ENCODE measurements around the gene MUC22.
"Not testable (repeated sequence)": the region's sequence is repeated elsewhere in the genome, so short reads cannot be mapped to it uniquely, and the experiment has no call there.

Gene MUC22

DNA sequence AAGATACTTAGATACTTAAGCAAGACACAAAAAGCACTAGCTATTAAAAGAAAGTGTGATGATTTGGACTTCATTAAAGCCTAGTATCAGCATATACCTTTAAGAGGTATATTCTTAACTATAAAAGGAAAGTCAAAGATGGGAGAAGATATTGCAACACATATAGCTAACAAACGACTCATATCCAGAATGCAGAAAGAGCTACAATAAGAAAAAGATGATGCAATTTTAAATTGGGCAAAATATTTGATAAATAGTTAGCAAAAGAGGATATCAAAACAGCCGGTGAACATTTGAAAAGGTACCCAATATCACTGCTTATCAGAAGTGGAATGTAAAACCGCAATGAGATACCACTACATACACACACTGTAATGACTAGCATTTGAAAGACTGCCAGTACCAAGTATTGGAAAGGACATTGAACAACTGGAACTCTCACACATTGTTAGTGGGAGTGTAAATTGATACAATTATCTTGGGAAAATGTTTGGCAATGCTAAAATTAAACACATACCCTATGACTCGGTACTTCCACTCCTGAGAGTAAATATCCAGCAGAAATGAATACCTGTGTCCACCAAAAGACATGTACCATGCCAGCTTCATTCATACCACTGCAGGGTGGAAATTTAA is 25.7 kb downstream of the MUC22 start:
- Histone ChIP-seq H3K4me1 (ENCODE audit: control insufficient read depth, insufficient read depth, low read length) (no peaks in the 10 kb centered on the region), H3K36me3 (ENCODE audit: control insufficient read depth, insufficient read depth, low read length) (no peaks in the 10 kb centered on the region), H3K4me3 (ENCODE audit: insufficient read depth, low read depth, low read length) (no peak overlapping the region), H3K9me3 (ENCODE audit: control insufficient read depth, low read length) (no peaks in the 10 kb centered on the region), H3K27ac (ENCODE audit: insufficient read depth, low read depth, low read length, poor library complexity, severe bottlenecking) (no peak overlapping the region), H3K27me3 (ENCODE audit: control insufficient read depth, insufficient read depth, low read length, poor library complexity, severe bottlenecking) (no peaks in the 10 kb centered on the region)
- WGBS, 2 experiments, result 93 to 94% methylated on average over 2 to 4 of the region's 4 CpGs

DNA sequence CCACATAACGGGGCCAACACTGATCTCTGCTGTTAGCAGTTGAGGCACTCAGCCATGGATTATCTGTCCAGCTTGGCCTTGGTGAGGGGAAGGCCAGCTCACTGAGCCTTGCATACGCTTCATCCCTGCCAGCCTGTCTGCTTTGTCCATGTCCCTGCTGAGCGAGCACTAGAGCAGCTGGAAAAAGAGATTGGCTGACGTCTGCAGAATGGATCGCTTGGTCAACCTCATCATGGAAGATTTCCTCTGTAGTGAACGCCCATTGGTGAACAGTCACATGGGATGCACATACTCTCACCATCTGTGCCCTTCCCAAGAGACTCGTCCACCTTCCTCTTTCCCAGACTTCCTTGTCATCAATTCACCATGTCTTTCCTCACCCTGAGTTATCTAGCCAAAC is 26.9 kb downstream of the MUC22 start:
- WGBS, 2 experiments, result 90% methylated on average over 7 of the region's 7 CpGs
- H3K36me3 ChIP-seq (ENCODE audit: control insufficient read depth, insufficient read depth, low read length), result no peaks in the 10 kb centered on the region
- H3K27ac ChIP-seq (ENCODE audit: insufficient read depth, low read depth, low read length, poor library complexity, severe bottlenecking), result no peak overlapping the region

DNA sequence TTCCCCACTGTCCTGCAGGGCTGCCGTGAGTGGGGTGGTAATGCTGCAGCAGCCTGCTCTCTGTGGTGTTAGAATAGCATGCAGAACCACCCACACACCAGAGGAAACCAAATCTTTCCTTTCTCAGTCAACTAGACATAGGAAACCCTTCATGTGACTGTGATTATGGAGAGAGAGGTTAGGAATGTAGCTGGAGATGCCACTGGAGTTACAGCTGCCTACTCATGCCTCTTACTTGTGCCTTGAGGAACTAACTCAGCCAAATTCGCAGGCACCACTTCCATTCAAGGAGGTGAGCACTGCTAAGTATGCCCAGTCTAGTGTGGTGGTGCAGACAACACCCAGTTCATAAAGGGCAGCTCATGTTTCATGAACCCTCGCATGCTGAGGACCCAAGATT is 27.4 kb downstream of the MUC22 start:
- no peak overlapping the region for H3K27ac ChIP-seq (ENCODE audit: insufficient read depth, low read depth, low read length, poor library complexity, severe bottlenecking)
- H3K4me1 ChIP-seq (ENCODE audit: control insufficient read depth, insufficient read depth, low read length), result no peaks in the 10 kb centered on the region
- no peaks in the 10 kb centered on the region for H3K27me3 ChIP-seq (ENCODE audit: control insufficient read depth, insufficient read depth, low read length, poor library complexity, severe bottlenecking)
- H3K4me3 ChIP-seq (ENCODE audit: insufficient read depth, low read depth, low read length), result no peak overlapping the region
- no peaks in the 10 kb centered on the region for H3K9me3 ChIP-seq (ENCODE audit: control insufficient read depth, low read length)
- no peaks in the 10 kb centered on the region for H3K36me3 ChIP-seq (ENCODE audit: control insufficient read depth, insufficient read depth, low read length)
- WGBS, 2 experiments, result 77 to 81% methylated on average over 3 of the region's 3 CpGs

More for the DNA sequence above, 26.9 kb downstream of the MUC22 start:
- H3K4me3 ChIP-seq (ENCODE audit: insufficient read depth, low read depth, low read length), result no peak overlapping the region
- no peaks in the 10 kb centered on the region for H3K27me3 ChIP-seq (ENCODE audit: control insufficient read depth, insufficient read depth, low read length, poor library complexity, severe bottlenecking)
- H3K4me1 ChIP-seq (ENCODE audit: control insufficient read depth, insufficient read depth, low read length), result no peaks in the 10 kb centered on the region
- H3K9me3 ChIP-seq (ENCODE audit: control insufficient read depth, low read length), result no peaks in the 10 kb centered on the region

DNA sequence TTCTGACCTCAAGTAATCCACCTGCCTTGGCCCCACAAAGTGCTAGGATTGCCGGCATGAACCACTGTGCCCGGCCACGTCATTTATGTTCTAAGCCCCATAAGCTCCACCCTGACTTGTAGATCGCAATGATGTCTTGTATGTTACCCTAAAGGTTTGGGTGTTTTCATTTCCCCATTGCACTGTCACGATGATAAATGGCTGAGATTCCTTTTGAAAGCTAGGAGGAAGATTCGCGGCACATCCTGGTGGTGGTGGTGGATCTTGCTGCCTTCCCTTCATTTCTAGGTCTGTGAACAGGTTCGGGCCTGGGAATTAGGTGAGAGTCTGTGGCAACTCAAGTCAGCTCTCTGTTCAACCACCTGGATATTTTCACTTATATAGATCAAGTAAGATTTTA is 28.3 kb downstream of the MUC22 start:
- Histone ChIP-seq H3K27me3 (ENCODE audit: control insufficient read depth, insufficient read depth, low read length, poor library complexity, severe bottlenecking) (no peaks in the 10 kb centered on the region), H3K9me3 (ENCODE audit: control insufficient read depth, low read length) (no peaks in the 10 kb centered on the region), H3K27ac (ENCODE audit: insufficient read depth, low read depth, low read length, poor library complexity, severe bottlenecking) (no peak overlapping the region), H3K4me1 (ENCODE audit: control insufficient read depth, insufficient read depth, low read length) (no peaks in the 10 kb centered on the region), H3K36me3 (ENCODE audit: control insufficient read depth, insufficient read depth, low read length) (no peaks in the 10 kb centered on the region), H3K4me3 (ENCODE audit: insufficient read depth, low read depth, low read length) (no peak overlapping the region)
- WGBS, 2 experiments, result 95% methylated on average over 7 to 8 of the region's 8 CpGs

DNA sequence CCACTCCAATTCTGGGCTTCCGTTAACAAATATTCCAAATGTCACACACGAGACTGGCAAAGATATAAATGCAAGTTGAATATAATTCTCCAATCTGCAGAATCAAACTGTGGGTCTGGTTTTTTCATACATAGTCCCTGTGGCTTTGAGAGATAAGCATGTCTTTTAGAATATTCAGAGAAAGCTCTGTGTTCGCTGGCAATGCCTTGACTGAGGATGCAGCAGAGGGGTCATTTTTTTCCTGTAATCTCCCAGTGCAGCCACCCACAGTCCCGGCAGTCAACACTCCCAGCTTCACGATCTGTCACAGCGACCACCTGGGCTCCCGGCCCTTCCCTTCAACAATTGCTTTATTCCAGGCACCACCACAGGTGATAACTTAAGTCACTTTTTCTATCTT is 30.5 kb downstream of the MUC22 start:
- H3K4me1 ChIP-seq (ENCODE audit: control insufficient read depth, insufficient read depth, low read length), result no peaks in the 10 kb centered on the region
- 82 to 86% methylated on average over 7 of the region's 7 CpGs for WGBS, 2 experiments

DNA sequence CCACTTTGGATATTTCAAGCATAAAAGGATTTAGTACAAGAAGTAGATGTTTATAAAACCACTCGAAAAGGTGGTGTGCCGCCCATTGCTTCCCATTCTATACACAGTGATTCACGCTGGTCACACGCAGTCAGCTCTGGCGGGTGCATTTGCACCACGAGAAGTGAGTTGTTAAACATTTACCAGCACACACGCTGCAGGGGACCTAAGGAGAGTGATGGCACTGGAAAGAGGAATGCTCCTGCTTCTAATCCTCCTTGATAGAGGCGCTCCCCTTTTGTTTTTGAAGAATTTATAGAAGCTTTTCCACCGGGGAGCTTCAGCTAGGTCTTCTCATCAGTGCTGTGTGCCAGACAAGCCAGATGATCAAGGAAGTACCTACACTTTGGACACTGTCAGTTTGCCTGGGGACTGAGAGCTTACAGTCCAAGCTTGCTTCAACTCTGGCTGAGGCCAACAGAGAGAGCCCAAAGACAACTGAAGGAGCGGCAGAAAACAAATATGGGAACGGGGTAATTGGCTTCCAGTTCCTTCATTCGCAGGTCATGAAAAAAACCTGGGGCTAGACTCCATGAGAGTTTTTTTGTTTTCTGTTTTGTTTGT is 31.2 kb downstream of the MUC22 start:
- WGBS, 2 experiments, result 87 to 88% methylated on average over 12 of the region's 12 CpGs
- H3K4me1 ChIP-seq (ENCODE audit: control insufficient read depth, insufficient read depth, low read length), result no peaks in the 10 kb centered on the region
- H3K27me3 ChIP-seq (ENCODE audit: control insufficient read depth, insufficient read depth, low read length, poor library complexity, severe bottlenecking), result no peaks in the 10 kb centered on the region
- no peaks in the 10 kb centered on the region for H3K9me3 ChIP-seq (ENCODE audit: control insufficient read depth, low read length)
- H3K4me3 ChIP-seq (ENCODE audit: insufficient read depth, low read depth, low read length), result no peak overlapping the region
- no peak overlapping the region for H3K27ac ChIP-seq (ENCODE audit: insufficient read depth, low read depth, low read length, poor library complexity, severe bottlenecking)
- H3K36me3 ChIP-seq (ENCODE audit: control insufficient read depth, insufficient read depth, low read length), result no peaks in the 10 kb centered on the region

More for the DNA sequence above, 30.5 kb downstream of the MUC22 start:
- Histone ChIP-seq H3K4me3 (ENCODE audit: insufficient read depth, low read depth, low read length) (no peak overlapping the region), H3K27ac (ENCODE audit: insufficient read depth, low read depth, low read length, poor library complexity, severe bottlenecking) (no peak overlapping the region), H3K27me3 (ENCODE audit: control insufficient read depth, insufficient read depth, low read length, poor library complexity, severe bottlenecking) (no peaks in the 10 kb centered on the region), H3K36me3 (ENCODE audit: control insufficient read depth, insufficient read depth, low read length) (no peaks in the 10 kb centered on the region), H3K9me3 (ENCODE audit: control insufficient read depth, low read length) (no peaks in the 10 kb centered on the region)

DNA sequence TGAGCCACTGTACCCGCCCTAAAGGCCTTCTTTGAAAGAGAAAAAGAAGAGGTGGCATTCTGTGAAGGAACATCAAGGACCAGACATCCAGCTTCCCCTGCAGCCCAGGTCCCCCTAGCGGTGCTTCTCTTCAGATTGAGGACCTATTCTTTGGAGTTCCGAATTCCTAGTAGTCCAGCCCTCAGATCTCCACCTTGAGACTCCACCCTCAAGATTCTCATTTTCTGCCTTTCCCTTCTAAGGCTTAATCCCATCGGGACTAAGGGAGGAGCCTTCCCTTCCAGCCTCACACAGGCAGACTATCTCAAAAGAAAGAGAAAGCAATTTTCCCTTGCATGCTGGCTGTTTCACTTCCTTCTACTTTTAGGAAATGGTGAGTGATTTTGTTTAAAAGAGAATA is 32.5 kb downstream of the MUC22 start:
- WGBS, 2 experiments, result 40 to 54% methylated on average over 4 of the region's 4 CpGs
- H3K4me3 ChIP-seq (ENCODE audit: insufficient read depth, low read depth, low read length), result no peak overlapping the region

DNA sequence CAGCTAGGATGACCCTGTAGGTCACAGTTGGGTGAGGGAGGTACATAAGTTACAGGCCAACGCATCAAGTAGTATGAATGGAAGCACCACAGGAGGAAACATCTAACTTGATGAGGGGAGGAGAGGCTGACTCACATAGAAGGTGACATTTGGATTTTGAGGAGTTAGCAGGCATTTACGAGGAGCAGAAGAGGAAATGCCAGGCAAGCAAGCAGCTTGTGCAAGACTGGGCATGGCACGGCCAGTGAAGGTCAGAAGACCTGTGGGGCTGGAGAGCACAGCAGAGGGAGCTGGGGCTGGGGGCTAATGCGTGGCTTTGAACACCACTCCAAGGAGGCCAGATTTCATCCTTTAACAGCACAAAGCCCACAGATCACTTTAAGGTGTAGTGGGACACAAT is 37.8 kb downstream of the MUC22 start:
- H3K4me3 ChIP-seq (ENCODE audit: insufficient read depth, low read depth, low read length), result no peak overlapping the region
- no peaks in the 10 kb centered on the region for H3K27me3 ChIP-seq (ENCODE audit: control insufficient read depth, insufficient read depth, low read length, poor library complexity, severe bottlenecking)
- no peaks in the 10 kb centered on the region for H3K36me3 ChIP-seq (ENCODE audit: control insufficient read depth, insufficient read depth, low read length)
- no peaks in the 10 kb centered on the region for H3K9me3 ChIP-seq (ENCODE audit: control insufficient read depth, low read length)
- H3K27ac ChIP-seq (ENCODE audit: insufficient read depth, low read depth, low read length, poor library complexity, severe bottlenecking), result no peak overlapping the region
- 67 to 81% methylated on average over 4 of the region's 4 CpGs for WGBS, 2 experiments
- H3K4me1 ChIP-seq (ENCODE audit: control insufficient read depth, insufficient read depth, low read length), result peaks cover under 1% of the 10 kb centered on the region

More for the DNA sequence above, 32.5 kb downstream of the MUC22 start:
- no peaks in the 10 kb centered on the region for H3K36me3 ChIP-seq (ENCODE audit: control insufficient read depth, insufficient read depth, low read length)
- no peak overlapping the region for H3K27ac ChIP-seq (ENCODE audit: insufficient read depth, low read depth, low read length, poor library complexity, severe bottlenecking)
- H3K27me3 ChIP-seq (ENCODE audit: control insufficient read depth, insufficient read depth, low read length, poor library complexity, severe bottlenecking), result no peaks in the 10 kb centered on the region
- H3K9me3 ChIP-seq (ENCODE audit: control insufficient read depth, low read length), result no peaks in the 10 kb centered on the region
- H3K4me1 ChIP-seq (ENCODE audit: control insufficient read depth, insufficient read depth, low read length), result no peaks in the 10 kb centered on the region

DNA sequence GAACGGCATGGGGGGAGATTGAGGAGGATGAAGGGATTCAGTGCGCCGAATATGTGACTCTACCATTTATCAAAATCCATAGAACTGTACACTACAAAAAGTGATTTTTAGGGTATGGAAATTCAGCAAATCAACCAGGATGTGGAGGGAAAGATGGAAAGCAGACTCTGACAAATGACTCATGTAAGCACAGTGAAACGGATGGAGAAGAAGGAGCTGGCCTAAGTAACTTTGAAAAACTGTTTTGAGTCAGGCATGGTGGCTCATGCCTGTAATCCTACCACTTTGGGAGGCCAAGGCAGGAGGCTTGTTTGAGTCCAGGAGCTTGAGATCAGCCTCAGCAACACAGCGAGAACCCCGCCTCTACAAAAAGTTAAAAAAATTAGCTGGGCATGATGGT is 39.2 kb downstream of the MUC22 start:
- Histone ChIP-seq H3K4me1 (ENCODE audit: control insufficient read depth, insufficient read depth, low read length) (peaks cover 9% of the 10 kb centered on the region), H3K27ac (ENCODE audit: insufficient read depth, low read depth, low read length, poor library complexity, severe bottlenecking) (no peak overlapping the region), H3K36me3 (ENCODE audit: control insufficient read depth, insufficient read depth, low read length) (no peaks in the 10 kb centered on the region), H3K27me3 (ENCODE audit: control insufficient read depth, insufficient read depth, low read length, poor library complexity, severe bottlenecking) (no peaks in the 10 kb centered on the region), H3K4me3 (ENCODE audit: insufficient read depth, low read depth, low read length) (no peak overlapping the region), H3K9me3 (ENCODE audit: control insufficient read depth, low read length) (no peaks in the 10 kb centered on the region)
- WGBS, 2 experiments, result 97 to 99% methylated on average over 4 to 6 of the region's 6 CpGs

DNA sequence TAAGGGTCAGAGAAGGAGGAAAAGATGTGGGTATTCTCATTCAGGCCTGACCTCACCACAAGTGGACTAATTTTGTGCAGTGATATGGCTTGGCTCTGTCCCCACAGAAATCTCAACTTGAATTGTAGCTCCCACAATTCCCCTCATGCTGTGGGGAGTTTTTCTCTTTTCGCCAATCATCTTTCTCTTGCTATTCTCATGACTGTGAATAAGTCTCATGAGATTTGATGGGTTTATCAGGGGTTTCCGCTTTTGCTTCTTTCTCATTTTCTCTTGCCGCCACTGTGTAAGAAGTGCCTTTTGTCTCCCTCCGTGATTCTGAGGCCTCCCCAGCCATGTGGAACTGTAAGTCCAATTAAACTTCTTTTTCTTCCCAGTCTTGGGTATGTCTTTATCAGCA is 42.9 kb downstream of the MUC22 start:
- H3K36me3 ChIP-seq (ENCODE audit: control insufficient read depth, insufficient read depth, low read length); H3K4me3 ChIP-seq (ENCODE audit: insufficient read depth, low read depth, low read length); H3K9me3 ChIP-seq (ENCODE audit: control insufficient read depth, low read length); H3K27ac ChIP-seq (ENCODE audit: insufficient read depth, low read depth, low read length, poor library complexity, severe bottlenecking); H3K27me3 ChIP-seq (ENCODE audit: control insufficient read depth, insufficient read depth, low read length, poor library complexity, severe bottlenecking): not testable (repeated sequence)
- H3K4me1 ChIP-seq (ENCODE audit: control insufficient read depth, insufficient read depth, low read length), result peaks cover 26% of the 10 kb centered on the region
- WGBS, 2 experiments, result 82 to 96% methylated on average over 3 to 4 of the region's 4 CpGs

Data from ectodermal cell (in vitro differentiated cells).